GM18526 (cell line): Measurements from ENCODE around the gene KRT34.

Experiments
- POLR2A ChIP-seq: IDR thresholded peaks from 3 replicates; pipeline ENCODE4 v1.6.1; 2011; ENCODE audit not compliant: insufficient read length; ENCODE audit errors: extremely low read depth

KRT34 gene

GRCh38 chr17:41413353-41413957 lies 31.3 kb upstream of the KRT34 start:
- no peak for TF ChIP-seq POLR2A

- no peak for TF ChIP-seq POLR2A
These were observed 29.1 kb upstream of the KRT34 start for GRCh38 chr17:41411072-41411840.

- TF ChIP-seq POLR2A: no peak
These were observed 25.1 kb upstream of the KRT34 start for GRCh38 chr17:41407226-41407625.

GRCh38 chr17:41406205-41406604 lies 24.1 kb upstream of the KRT34 start:
- TF ChIP-seq POLR2A: no peak

GRCh38 chr17:41404024-41404671 lies 22.0 kb upstream of the KRT34 start:
- no peak for TF ChIP-seq POLR2A

GRCh38 chr17:41403404-41404023 lies 21.4 kb upstream of the KRT34 start:
- TF ChIP-seq POLR2A: no peak

- no peak for TF ChIP-seq POLR2A
These were observed 20.1 kb upstream of the KRT34 start for GRCh38 chr17:41402161-41402560.

- TF ChIP-seq POLR2A: no peak
These were observed 15.0 kb upstream of the KRT34 start, which contains the start of gene KRT31 for GRCh38 chr17:41396996-41397660. Gene KRT31 (minus strand): TSS chr17:41397608. CDS start chr17:41397539, 69 bp downstream.

- TF ChIP-seq POLR2A: no peak
These were observed 14.2 kb upstream of the KRT34 start for GRCh38 chr17:41396340-41396739.

GRCh38 chr17:41395611-41396010 lies 13.5 kb upstream of the KRT34 start:
- TF ChIP-seq POLR2A: no peak

- TF ChIP-seq POLR2A: no peak
These were observed 12.3 kb upstream of the KRT34 start for GRCh38 chr17:41394254-41394996.

- no peak for TF ChIP-seq POLR2A
These were observed 11.7 kb upstream of the KRT34 start for GRCh38 chr17:41393826-41394225.

- TF ChIP-seq POLR2A: no peak
These were observed 11.2 kb upstream of the KRT34 start for GRCh38 chr17:41393294-41393693.

- no peak for TF ChIP-seq POLR2A
These were observed 10.2 kb upstream of the KRT34 start for GRCh38 chr17:41392278-41392677.
